NCI-H2107 (cell line): ENCODE measurements around the gene METRNL.

ENCODE experiments used
- DNase-seq: peaks from one replicate; lab custom pipeline; 2025; lab: John Stamatoyannopoulos, UW

Gene METRNL

GRCh38 chr17:83092186-83092585 lies 12.8 kb downstream of the METRNL start:
- no peak for DNase-seq

- no peak for DNase-seq
These were observed 13.5 kb downstream of the METRNL start for GRCh38 chr17:83092931-83093330.

- no peak for DNase-seq
These were observed 14.1 kb downstream of the METRNL start for GRCh38 chr17:83093506-83093905.

- DNase-seq, result no peak
These were observed 14.9 kb downstream of the METRNL start for GRCh38 chr17:83094291-83094690.

GRCh38 chr17:83095016-83095415 lies 15.6 kb downstream of the METRNL start:
- no peak for DNase-seq

- DNase-seq, result peak; percentile 60
These were observed 17.2 kb downstream of the METRNL start for GRCh38 chr17:83096401-83097224.

- DNase-seq, result no peak
These were observed 18.4 kb downstream of the METRNL start for GRCh38 chr17:83097831-83098230.

GRCh38 chr17:83098241-83099085 lies 19.1 kb downstream of the METRNL start:
- no peak for DNase-seq

GRCh38 chr17:83099086-83099555 lies 19.7 kb downstream of the METRNL start:
- no peak for DNase-seq

- DNase-seq, result no peak
These were observed 20.3 kb downstream of the METRNL start for GRCh38 chr17:83099570-83100181.

- no peak for DNase-seq
These were observed 20.9 kb downstream of the METRNL start for GRCh38 chr17:83100220-83100852.

- peak; percentile 22 for DNase-seq
These were observed 21.5 kb downstream of the METRNL start for GRCh38 chr17:83100853-83101391.

GRCh38 chr17:83101805-83102480 lies 22.5 kb downstream of the METRNL start:
- DNase-seq, result peak; percentile 28

- no peak for DNase-seq
These were observed 24.0 kb downstream of the METRNL start for GRCh38 chr17:83103200-83103942.

GRCh38 chr17:83103943-83104311 lies 24.5 kb downstream of the METRNL start:
- DNase-seq, result no peak

- no peak for DNase-seq
These were observed 25.4 kb downstream of the METRNL start for GRCh38 chr17:83104577-83105505.

- DNase-seq, result no peak
These were observed 26.1 kb downstream of the METRNL start for GRCh38 chr17:83105512-83105911.

GRCh38 chr17:83106056-83106588 lies 26.7 kb downstream of the METRNL start:
- no peak for DNase-seq
